ENCODE measurements around the gene GRM2. TPM values are rescaled to one million over a fixed set of nuclear protein-coding genes. Genes with fewer than 3 reads are reported as not detected.

The GRM2 gene
- total RNA-seq, 2 donors from 2014 or later = 0.26 to 0.99 TPM

DNA sequence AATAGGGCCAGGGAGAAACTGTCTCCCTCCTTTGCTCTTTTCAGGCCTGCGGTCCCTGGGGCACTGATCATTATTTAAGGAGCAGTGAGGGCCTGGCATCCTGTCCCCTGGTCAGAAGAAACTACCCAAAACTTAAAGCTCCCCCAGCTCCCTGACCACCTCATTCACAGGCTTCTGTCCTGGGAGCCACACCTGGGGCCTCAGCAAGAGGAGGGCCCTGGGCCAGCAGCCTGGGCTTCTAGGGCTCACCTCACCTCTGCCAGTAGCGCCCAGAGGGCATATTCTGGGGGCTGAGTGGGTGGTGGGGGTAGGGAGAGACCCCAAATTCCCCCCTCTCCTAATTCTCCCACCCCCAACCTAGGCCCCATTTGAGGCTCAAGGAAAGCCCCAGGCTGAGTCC is 4.7 kb upstream of the GRM2 start:
- TF ChIP-seq POLR2A (IDR thresholded peaks at IDR 0.05) = no peak
- TF ChIP-seq, protein P1, sequence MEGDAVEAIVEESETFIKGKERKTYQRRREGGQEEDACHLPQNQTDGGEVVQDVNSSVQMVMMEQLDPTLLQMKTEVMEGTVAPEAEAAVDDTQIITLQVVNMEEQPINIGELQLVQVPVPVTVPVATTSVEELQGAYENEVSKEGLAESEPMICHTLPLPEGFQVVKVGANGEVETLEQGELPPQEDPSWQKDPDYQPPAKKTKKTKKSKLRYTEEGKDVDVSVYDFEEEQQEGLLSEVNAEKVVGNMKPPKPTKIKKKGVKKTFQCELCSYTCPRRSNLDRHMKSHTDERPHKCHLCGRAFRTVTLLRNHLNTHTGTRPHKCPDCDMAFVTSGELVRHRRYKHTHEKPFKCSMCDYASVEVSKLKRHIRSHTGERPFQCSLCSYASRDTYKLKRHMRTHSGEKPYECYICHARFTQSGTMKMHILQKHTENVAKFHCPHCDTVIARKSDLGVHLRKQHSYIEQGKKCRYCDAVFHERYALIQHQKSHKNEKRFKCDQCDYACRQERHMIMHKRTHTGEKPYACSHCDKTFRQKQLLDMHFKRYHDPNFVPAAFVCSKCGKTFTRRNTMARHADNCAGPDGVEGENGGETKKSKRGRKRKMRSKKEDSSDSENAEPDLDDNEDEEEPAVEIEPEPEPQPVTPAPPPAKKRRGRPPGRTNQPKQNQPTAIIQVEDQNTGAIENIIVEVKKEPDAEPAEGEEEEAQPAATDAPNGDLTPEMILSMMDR (IDR thresholded peaks at IDR 0.05) = no peak
- Histone ChIP-seq H3K9me3 (no peaks in the 10 kb centered on the region), H3K4me3 (no peak overlapping the region), H3K36me3 (replicated peaks in 1 of 2; ENCODE audit: insufficient read depth in 1 of 2, low read depth in 2 of 2) (peaks cover 4 to 7% of the 10 kb centered on the region in 2 donors), H3K4me1 (peaks cover 3% of the 10 kb centered on the region), H3K27me3 (no peaks in the 10 kb centered on the region), H3K27ac (no peak overlapping the region)
- 90 to 100% methylated on average over 1 to 2 of the region's 2 CpGs for WGBS, 2 donors
- intact Hi-C loops (cut with DNase I) = no loop called here
- ATAC-seq (no peak), DNase-seq (no peak)

DNA sequence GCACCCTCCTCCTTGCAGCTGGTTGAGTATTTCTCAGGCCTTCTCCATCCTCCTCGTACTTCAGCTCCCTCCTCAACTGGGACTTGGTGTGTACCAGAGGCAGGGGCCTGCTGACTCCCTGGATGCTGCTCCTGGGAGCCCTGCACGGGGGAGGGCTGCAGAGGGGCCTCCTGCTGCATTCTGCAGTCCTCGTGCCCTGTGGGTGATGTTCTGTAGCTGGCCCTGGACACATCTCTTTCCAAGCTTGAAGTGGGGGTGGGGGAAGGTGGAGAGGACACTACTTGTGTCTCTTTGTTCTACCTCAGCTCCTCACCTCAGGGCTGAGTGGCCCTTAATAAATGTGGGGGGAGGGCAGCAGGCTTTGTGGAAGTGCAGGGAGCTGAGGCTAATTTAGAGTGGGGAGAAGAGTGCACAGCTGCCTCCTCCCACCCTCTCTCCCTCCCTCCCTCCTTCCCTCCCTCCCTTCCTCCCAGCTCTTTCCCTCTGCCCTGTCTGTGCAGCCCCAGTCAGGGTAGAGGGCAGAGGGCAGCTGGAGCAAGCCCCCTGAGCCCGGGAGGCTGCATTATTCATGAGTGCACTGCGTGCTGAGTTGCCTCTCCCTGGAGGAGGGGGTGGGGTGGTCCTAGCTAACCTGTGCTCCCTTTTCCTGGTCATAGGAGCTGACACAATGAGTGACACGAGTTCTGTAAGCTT is 3.7 kb upstream of the GRM2 start:
- no peak for TF ChIP-seq POLR2A (IDR thresholded peaks at IDR 0.05)
- TF ChIP-seq, protein P1 (IDR thresholded peaks at IDR 0.05) = no peak
- no peak overlapping the region for H3K4me3 ChIP-seq
- H3K27me3 ChIP-seq = no peaks in the 10 kb centered on the region
- H3K36me3 ChIP-seq (replicated peaks in 1 of 2; ENCODE audit: insufficient read depth in 1 of 2, low read depth in 2 of 2) = peaks cover 4 to 7% of the 10 kb centered on the region in 2 donors
- peaks cover 6% of the 10 kb centered on the region for H3K4me1 ChIP-seq
- ATAC-seq (no peak), DNase-seq (no peak)
- no peak overlapping the region for H3K27ac ChIP-seq
- 67 to 79% methylated on average over 5 to 6 of the region's 6 CpGs for WGBS, 2 donors
- intact Hi-C loops (cut with DNase I) = no loop called here
- no peaks in the 10 kb centered on the region for H3K9me3 ChIP-seq

DNA sequence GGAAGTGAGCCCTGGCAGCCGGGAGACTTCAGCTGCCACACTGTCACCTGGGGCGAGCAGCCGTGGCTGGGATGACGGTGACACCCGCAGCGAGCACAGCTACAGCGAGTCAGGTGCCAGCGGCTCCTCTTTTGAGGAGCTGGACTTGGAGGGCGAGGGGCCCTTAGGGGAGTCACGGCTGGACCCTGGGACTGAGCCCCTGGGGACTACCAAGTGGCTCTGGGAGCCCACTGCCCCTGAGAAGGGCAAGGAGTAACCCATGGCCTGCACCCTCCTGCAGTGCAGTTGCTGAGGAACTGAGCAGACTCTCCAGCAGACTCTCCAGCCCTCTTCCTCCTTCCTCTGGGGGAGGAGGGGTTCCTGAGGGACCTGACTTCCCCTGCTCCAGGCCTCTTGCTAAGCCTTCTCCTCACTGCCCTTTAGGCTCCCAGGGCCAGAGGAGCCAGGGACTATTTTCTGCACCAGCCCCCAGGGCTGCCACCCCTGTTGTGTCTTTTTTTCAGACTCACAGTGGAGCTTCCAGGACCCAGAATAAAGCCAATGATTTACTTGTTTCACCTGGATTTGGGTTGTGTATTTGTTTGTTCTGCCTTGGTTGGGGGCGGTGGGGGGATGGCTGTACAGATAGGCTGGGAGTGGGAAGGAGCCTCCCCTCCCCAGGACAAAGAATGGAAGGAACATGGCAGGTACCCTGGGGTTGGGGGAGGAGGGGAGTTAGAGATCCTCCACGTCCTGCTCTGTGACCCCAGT is 2.9 kb upstream of the GRM2 start:
- H3K27ac ChIP-seq = no peak overlapping the region
- DNase-seq (peak in 1 of 4 donors; percentile 7), ATAC-seq (no peak)
- intact Hi-C loops (cut with DNase I) = no loop called here
- no peaks in the 10 kb centered on the region for H3K27me3 ChIP-seq
- no peak overlapping the region for H3K4me3 ChIP-seq
- TF ChIP-seq, protein P1 (IDR thresholded peaks at IDR 0.05) = no peak
- TF ChIP-seq POLR2A (IDR thresholded peaks at IDR 0.05) = no peak
- peaks cover 4 to 7% of the 10 kb centered on the region in 2 donors for H3K36me3 ChIP-seq (replicated peaks in 1 of 2; ENCODE audit: insufficient read depth in 1 of 2, low read depth in 2 of 2)
- WGBS, 2 donors = 79% methylated on average over 12 of the region's 12 CpGs; no CpG with 5 or more reads in 1 of the 2 donors
- peaks cover 6% of the 10 kb centered on the region for H3K4me1 ChIP-seq
- H3K9me3 ChIP-seq = no peaks in the 10 kb centered on the region

DNA sequence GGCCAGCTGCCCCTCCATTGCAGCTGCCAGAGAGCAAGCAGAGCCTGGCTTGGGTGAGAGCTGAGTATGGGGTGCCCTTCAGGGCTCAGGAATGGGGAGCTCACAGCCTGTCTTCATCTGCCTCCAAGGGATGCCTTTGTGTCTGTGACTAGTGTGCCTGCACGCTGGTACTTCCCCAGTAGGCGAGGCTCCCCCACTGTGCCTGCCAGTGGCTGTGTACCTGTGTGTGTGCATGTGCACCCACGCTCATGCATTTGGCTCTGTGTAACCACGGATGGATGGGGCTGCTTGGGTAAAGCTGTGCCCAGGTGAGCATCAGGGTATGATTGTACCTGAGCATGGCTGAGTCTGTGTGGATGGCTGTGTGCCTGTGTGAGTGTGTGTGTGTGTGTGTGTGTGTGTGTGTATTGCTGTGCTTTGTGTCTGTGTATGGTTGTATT is 2.3 kb upstream of the GRM2 start:
- Histone ChIP-seq H3K36me3 (replicated peaks in 1 of 2; ENCODE audit: insufficient read depth in 1 of 2, low read depth in 2 of 2) (peaks cover 4 to 7% of the 10 kb centered on the region in 2 donors), H3K27me3 (no peaks in the 10 kb centered on the region), H3K4me3 (no peak overlapping the region), H3K9me3 (no peaks in the 10 kb centered on the region), H3K4me1 (peaks cover 6% of the 10 kb centered on the region), H3K27ac (no peak overlapping the region)
- 90 to 95% methylated on average over 4 of the region's 4 CpGs for WGBS, 2 donors
- TF ChIP-seq, protein P1 (IDR thresholded peaks at IDR 0.05) = no peak
- TF ChIP-seq POLR2A (IDR thresholded peaks at IDR 0.05) = no peak
- DNase-seq (peak in 1 of 4 donors; percentile 3), ATAC-seq (no peak)
- intact Hi-C loops (cut with DNase I) = no loop called here

Measured in body of pancreas (tissue), 4 donors.